Measurements from ENCODE around the gene CDK6.
A peak's percentile ranks its signal among the peaks of the same experiment; 100 is the strongest.

The CDK6 gene

DNA sequence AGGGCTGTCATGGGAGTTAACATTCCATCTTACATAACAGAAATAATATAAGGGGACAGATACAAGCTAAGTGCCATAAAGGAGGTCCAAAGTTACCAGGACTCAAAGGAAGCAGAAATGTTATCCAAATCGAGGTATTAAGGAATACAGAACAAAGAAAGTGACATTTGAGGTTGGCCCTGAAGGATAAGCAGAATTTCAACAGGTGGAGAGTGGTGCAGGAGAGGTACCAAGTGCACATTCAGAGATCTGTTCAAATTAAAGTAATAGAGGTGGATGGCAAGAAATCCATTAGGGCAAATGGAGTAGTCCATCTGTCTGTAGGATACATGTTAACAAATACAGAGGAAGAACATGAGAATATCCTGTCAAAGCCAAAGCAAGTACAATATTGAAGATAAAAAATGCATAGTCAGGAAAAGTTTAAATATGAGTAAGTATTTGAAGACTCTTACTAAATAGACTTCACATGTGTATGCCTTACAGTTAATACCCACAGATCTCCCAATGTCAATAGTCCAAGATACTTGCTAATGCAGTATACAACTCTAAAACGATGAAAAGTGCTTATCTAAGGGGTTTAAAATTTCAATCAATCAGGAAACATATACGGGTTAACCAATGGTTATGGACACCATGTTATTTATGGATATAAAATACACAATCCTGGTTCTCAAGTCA, 10.0 kb downstream of the CDK6 start:
- DNase-seq (ENCODE audit: low read depth): no peak

DNA sequence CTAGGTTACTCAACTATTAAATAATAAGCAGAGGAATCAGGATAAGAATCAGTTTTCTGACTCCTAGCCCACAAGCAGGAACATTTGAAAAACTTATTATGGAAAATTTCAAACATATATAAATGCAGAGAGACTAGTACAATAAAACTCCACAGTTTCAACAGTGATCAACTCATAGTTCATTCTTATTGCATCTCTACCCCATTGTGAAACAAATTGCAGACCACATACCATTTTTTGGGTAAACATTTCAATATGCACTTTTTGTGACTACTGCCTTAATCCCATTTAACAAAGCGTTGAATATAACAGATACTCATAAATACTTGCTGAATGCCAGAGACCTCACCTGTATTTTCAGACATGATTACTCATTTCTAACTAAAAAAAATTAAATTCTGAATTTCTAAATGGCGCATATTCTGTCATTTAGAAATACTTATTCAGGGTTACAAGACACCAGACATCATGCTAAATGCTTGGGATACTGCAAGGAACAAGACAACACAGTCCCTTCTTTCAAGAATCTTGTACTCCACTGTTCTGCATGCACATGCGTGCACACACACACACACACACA, 11.4 kb downstream of the CDK6 start:
- no peak for DNase-seq (ENCODE audit: low read depth)

DNA sequence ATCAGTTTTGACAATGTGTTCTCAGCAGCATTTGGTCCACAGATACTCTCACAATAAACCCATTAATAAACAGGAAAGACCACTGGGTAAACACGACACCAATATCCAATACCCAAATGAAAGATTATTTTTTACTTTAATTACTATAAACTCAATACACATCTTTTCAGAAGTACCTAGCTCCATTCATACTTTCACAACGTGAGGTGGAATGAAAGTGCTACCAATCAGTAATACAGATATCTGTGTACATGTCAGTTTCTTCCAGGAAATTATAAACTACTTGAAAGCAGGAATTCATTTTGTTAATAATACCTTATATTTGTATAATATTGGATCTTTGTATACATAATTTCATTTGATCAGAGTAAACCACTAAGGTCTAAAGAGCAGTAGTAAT, 11.9 kb downstream of the CDK6 start:
- DNase-seq (ENCODE audit: low read depth): no peak

DNA sequence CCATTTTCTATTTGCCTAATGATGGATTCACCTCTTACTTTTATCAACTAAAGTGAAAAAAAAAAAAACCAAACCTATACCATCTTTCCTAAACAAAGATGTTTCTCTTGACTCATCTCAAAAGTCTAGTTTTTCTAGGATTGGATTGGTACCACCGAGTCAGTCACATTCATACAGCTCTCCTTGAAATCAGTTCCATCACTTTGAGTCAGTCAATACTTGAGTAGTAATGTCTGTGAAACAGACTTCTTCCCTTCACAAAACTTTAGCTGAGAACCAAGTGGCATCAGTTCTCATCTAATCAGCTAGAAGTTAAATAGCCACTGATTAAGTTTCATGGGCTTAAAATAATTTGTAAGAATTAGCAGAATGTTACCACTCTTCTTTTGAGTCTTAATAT, 13.3 kb downstream of the CDK6 start:
- no peak for DNase-seq (ENCODE audit: low read depth)

DNA sequence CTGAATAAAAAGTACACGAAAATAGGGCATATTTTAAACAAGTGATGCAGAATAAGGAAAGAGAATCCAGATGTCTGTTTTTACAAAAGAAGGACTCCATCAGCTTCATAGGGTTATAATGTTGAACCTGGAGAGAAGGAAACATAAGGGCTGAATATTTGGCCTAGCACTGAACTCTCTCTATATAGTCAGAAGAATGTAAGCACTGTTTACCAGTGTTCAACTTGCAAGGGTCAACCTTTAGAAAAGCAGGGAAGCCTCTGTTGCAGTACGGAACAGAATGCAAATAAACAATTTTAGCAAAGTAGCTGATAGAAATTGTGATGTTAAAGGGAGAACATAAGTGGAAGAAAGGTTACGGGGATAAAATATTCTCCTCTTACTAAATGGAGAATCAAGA, 16.2 kb downstream of the CDK6 start:
- no peak for DNase-seq (ENCODE audit: low read depth)

DNA sequence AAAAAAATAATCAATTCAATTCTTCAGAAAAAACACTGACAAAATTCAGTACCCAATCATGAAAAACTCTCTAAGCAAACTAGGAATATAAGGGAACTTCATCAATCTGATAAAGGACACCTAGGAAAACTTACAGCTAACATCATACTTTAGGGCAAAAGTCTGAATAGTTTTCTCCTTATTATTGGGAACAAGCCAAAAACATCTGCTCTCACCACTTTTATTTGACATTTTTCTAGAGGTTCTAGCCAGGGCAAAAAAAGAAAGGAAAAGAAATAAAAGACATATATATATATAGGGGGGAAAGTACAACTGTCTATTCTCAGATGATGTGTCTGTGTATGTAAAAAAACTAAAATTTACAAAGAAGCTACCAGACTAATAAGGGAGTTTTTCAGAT, 19.0 kb downstream of the CDK6 start:
- no peak for DNase-seq (ENCODE audit: low read depth)

DNA sequence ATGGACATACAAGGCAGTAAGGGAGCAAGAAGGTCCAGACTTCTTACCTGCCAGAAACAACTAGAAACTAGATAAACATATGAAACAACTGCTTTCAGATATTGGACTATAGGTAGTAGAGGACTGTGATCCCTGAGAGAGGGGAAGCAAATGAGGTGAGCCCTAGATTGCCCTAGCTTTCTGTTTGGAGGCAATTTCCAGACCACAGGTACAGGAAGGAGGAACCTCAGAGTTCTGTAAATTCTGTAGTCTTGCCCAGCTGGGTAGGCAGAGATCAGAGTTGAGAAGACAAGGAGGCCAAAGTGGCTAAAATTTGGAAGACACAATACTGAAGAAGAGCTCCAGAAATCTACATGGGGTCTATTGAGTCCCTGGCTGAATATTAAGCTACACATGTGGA, 21.0 kb downstream of the CDK6 start:
- no peak for DNase-seq (ENCODE audit: low read depth)

DNA sequence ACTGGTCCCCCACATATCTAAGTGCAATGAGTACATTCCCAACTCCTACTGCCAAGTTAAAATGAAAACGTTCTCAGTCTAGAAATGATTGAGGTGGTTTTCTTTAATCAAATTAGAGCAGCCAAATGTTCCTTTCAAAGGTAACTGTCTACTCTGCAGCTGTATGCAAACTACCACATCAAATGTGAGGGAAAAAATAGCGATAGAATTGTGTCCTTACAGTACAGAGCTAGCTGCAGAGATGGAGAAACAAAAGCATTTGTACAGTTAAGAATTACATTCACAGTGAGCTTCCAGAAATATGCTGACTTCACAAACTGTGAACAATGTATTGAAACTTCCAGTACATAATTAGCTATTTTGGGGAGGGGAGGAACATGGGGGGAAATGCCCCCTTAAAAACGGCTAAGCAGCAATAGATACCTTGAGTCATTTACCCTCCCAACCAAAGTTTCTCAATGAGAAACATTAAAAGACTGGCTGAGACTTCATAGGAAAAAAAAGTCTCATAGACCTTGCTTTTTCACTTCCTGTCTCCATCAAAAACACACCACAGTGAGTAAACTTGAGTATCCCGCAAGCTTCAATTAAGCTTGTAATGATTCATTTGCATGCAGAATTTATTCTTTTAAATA, 22.9 kb downstream of the CDK6 start:
- DNase-seq (ENCODE audit: low read depth): peak; percentile 50

DNA sequence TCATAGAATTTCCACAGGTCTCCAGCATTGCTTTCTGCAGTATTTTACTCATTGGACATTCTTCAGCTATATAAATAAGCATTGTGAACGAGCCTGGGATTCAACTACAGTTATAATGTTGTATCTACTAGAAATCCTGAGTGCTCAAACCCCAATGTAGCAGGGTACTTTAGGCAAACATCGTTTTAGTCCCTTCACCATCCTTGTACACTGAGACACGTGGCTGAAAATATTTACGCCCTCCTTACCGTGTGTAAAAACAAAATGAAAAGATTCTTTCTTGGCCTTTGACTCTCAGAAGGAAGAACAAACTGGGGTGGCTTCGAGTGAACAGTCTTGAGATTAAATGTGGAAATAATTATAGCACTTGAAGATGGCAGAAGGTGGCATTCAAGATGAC, 25.2 kb downstream of the CDK6 start:
- DNase-seq (ENCODE audit: low read depth): no peak

DNA sequence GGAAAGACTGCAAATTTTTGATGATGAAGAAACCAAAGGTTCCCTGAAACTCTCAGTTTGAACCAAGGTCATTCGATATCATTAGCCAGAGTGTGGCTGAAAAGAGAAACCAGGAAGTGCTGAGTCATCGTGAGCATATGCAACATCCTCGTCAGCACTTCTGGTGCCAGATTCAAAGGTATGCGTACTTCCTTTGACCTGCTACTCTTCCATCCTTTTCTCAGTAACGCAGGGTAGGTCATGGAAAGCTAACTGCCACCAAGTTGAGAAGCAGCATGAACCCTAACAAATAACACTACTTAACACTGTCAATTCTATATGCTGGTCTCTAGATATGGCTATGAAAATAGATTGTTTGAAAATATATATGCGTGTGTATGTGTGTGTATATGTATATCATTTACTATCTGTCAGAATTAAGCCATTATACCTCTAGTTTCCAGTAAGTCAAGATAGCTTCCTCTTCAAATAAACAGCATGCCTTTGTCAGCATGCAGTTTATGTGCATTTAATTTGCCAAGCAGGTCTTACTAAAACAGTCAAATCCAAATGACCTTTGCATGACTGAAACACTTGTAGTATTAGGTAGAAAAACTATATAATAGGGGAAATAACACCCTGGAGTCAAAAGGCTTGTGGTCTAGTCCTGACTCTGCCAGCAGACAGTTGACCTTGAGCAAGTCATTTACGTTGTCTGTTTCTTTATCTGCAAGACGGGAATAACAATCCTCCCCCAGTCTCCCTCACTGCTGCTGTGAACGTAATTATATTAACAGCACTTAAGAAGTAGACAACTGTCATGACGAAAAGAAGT, 26.4 kb downstream of the CDK6 start:
- peak; percentile 94 for DNase-seq (ENCODE audit: low read depth)

DNA sequence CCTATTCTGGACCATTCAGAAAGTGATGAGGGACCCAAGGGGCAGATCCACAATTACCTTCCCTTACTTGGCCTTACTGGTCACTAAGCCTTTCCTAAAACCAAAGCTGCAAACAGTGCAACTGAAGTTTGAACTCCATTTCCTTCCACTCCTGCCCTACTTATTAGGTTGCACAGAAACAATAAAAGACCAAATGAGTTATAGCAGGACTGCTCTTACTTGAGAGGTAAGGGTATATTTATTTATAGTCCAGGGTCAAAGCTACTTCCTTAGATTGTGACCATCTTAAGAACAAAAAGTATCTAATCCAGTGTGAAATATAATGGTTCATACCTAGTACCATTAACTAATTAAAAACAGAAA, 27.0 kb downstream of the CDK6 start:
- DNase-seq (ENCODE audit: low read depth): no peak

DNA sequence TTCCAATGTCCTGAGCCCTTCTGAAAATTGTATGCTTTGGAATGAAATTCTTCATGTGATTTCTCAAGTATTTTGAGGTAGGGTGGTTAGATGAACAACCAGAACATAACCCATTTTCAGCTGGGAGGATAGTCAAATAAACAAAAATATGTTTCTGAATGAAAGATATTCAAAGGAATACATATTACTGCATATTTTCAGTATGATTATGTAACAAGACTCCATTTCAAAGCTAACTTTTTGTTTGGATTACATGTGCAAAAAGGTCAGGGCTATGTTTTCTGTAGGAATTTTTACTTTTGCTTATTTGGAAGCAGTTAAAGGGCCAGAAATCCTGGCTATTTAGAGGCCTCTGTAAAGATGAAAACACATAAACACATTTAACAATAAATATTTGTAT, 27.7 kb downstream of the CDK6 start:
- no peak for DNase-seq (ENCODE audit: low read depth)

DNA sequence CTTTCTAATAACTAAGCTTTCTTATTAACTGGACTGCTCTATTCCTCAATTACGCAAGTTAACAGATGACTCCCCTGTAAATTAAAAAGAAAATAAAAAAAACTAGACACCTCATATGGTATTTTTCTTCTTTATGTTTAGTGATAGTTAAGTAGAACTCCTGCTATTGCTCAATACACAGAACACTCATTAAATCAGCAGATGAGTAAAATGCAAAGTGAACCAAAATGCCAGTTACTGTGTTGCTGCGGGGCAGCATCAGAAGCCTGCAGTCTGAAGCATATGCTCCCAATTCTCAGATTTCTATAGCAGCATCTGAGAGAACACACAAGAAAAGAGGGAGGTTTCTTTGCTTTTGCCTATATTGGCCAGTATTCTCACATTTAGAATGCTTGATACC, 28.4 kb downstream of the CDK6 start:
- peak; percentile 68 for DNase-seq (ENCODE audit: low read depth)

DNA sequence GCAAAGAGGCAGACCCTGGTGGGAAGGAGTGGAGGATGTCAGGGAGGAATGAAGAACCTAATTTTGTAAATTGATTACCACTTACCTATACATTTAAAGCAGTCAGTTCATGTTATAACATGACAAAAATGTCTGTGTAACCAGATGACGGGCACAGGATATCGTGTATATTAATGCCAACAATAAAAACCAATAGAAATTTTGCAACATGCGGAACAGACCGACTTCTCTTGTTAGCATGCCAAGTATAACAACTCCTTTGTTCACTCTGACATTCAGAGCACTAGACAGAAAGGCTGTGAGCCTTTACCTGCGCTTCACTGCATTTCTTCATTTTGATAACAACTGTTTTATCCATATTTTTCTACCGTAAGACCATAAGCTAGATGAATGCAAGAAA, 29.9 kb downstream of the CDK6 start:
- DNase-seq (ENCODE audit: low read depth): no peak

DNA sequence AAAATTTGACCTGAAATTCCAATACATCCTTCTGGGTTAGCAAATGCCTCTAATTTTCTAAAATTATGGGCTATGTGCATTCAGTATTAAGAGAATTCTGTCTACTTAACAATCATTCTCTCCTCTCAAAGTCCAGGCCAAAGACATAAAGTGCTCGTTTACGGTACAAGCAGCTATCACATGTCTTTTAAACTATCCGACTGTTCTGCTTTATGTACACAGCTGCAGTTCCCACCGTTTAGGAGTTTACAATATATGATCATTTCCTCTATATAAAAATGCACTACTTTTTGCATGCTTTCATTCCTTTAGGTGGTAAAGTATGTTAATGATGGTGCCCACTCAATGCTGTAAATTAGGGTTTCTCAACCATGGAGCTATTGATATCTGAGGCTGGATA, 34.0 kb downstream of the CDK6 start:
- DNase-seq (ENCODE audit: low read depth): no peak

DNA sequence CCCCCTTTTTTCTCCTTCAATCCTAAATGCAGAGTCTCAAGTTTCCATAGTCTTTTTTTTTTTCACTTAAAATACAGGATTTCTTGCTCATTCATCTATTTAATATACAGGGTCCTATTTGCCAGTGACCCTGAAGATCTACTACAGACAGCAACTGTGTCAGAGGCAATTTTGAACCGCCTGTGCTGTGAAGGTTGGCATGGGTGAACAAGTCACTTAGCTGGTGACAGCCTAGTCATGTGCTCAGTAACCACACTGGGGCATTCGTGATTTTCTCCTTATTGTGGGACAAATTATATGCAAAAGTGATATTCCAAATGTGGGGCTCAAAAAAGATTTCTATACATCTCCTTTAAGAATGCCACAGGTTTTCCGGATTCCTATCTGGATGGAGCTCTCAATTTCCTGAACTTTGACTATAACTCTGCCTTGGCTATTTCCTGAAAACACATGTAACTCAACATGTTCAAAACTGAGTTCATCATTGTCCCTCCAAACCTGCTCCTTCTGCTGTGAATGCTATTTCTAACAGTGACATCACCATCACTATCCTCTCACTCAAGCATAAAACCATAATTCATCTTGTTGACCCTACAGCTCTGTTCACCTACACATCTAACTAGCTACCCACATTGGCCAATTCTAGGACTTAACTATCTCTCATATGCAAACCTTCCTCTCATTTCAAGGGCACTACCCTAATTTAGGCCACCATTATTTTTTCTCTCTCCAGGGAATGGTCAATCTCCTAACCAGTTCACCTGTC, 36.7 kb downstream of the CDK6 start:
- DNase-seq (ENCODE audit: low read depth): no peak

DNA sequence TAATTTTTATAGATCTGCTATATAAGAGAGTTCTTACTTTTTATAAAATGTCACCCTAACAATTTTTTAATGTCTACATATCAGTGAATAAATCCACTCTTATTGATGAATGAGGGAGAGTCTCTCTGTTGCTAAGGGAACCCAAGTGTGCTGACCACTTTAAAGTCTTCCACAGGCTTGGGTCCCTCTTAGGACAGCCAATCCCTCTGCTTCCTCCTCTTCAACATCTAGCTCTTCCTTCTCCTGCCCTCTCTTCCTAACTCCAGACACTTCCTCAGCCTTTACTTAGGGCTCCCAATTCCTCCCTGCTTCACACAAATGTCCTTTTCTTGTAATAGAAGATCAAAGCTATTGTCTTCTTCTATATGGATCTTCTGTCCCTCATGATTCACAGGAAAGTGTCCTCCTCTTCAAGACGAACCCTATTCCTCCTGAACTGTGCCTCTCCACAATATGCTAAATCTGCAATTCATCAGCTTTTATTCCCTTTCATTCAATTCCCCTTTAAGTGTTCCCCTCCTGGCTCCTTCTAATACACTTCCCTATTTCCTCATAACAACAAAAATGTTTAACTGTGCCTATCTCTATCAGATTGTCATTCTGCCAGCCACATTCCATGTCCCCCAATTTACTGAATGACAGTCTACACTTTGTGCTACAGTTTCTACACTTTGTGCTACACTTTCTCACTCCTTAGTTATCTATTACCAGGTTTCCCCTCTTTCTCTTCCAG, 37.7 kb downstream of the CDK6 start:
- DNase-seq (ENCODE audit: low read depth): no peak

DNA sequence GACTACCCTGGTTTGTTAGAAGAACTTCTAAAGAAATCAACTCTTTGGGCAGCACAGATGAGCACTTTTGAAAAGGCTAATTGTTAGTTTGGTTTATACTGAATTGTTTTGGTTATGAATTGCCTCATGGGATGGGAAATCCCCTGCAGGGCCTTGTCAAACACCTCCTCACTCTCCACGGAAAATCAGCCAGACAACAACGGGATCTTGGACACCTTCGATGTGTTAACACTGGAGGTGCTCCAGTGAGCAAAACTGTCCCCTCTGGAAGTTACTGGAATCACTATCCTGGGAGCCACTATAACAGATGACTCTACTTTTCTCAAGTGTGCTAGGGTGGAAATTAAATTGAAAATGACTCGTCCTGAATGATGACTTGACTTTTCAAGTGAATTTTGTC, 38.7 kb downstream of the CDK6 start:
- no peak for DNase-seq (ENCODE audit: low read depth)

DNA sequence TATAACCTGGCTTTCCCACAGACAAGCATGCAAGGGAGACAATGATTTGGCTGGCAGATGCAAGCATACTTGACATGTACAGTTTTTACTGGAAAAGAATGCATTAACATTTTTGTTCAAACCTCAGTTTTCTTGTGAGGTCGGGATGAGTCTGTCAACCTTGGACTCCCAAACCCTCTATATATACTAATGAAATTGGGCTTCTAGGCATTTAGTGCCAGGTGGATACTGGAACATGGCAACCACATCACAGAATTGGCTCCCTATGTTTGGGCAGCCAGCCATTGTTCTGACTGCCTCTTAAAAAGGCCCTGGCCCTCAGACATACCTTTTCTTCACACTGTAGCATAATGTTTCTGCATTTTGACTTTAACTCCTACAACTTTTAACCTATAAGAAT, 39.1 kb downstream of the CDK6 start:
- no peak for DNase-seq (ENCODE audit: low read depth)

DNA sequence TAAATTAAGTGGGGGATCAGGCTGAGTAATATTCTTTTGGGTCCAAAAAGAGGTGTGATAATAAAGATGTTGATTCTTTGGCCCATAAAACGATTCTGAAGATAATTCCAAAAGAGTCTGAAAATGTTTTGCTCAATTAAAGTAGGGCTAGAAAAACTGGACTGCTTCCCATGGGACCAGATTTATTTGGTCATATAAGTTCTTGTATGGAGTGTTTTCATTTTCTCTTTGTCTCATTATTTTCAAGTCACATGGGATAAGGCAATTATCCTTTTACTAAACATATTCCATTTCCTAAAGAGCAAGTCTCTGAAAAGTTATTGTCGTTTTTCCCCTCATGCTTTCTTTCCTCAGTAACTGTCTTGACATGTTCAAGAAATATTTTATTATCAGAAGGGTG, 41.5 kb downstream of the CDK6 start:
- no peak for DNase-seq (ENCODE audit: low read depth)

DNA sequence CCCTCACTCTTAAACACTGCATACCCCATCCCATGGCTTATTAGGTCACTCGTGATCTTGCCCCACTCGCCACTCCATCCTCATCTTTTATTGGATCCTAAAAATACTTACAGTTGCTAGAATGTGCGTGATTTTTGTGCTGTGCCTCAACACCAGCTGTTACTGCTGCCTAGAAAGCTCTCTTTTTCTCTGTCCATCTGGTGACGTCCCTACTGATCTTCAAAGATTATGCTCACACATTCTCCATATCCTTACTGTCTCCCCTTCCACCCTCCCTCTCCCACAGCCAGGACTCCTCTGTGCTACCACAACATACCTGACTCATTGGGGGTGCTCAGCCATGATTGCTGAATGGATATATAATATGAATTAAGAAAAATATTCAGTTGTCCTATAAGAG, 42.0 kb downstream of the CDK6 start:
- DNase-seq (ENCODE audit: low read depth): no peak

All from amniotic epithelial cell (primary cell).